ENCODE measurements around the gene CBR1. TPM values are rescaled to one million over a fixed set of nuclear protein-coding genes. Genes with fewer than 3 reads are reported as not detected.

Gene CBR1
- polyA plus RNA-seq, 1 donor from 2014 or later: 9.2 TPM

DNA sequence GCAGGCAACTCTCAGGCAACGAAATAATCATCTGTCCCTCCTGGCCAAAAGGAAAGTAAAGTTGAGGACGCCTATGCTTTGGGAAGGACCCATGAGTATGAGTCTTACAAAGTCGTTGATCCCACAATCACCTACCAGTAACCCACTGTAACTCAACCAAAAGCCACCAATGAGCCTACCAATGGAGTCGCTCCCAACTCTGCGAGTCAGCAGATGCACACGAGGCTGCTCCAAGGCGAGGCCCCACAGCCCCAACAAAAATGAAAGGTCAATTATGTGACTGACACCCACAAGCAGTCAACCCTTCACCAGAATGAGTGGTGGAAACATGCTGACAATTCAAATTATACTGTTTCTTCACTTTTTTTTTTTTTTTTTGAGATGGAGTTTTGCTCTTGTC is 21.5 kb upstream of the CBR1 start:
- H3K27me3 ChIP-seq (ENCODE audit: insufficient read depth, low read depth, low read length): no peaks in the 10 kb centered on the region
- H3K9ac ChIP-seq (ENCODE audit: low read length): no peak overlapping the region
- H4K20me1 ChIP-seq (ENCODE audit: insufficient read depth): no peaks in the 10 kb centered on the region
- TF ChIP-seq, protein P1, sequence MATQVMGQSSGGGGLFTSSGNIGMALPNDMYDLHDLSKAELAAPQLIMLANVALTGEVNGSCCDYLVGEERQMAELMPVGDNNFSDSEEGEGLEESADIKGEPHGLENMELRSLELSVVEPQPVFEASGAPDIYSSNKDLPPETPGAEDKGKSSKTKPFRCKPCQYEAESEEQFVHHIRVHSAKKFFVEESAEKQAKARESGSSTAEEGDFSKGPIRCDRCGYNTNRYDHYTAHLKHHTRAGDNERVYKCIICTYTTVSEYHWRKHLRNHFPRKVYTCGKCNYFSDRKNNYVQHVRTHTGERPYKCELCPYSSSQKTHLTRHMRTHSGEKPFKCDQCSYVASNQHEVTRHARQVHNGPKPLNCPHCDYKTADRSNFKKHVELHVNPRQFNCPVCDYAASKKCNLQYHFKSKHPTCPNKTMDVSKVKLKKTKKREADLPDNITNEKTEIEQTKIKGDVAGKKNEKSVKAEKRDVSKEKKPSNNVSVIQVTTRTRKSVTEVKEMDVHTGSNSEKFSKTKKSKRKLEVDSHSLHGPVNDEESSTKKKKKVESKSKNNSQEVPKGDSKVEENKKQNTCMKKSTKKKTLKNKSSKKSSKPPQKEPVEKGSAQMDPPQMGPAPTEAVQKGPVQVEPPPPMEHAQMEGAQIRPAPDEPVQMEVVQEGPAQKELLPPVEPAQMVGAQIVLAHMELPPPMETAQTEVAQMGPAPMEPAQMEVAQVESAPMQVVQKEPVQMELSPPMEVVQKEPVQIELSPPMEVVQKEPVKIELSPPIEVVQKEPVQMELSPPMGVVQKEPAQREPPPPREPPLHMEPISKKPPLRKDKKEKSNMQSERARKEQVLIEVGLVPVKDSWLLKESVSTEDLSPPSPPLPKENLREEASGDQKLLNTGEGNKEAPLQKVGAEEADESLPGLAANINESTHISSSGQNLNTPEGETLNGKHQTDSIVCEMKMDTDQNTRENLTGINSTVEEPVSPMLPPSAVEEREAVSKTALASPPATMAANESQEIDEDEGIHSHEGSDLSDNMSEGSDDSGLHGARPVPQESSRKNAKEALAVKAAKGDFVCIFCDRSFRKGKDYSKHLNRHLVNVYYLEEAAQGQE (IDR thresholded peaks at IDR 0.05; ENCODE audit: borderline replicate concordance): no peak
- TF ChIP-seq RAD21 (conservative IDR thresholded peaks at IDR 0.05): no peak
- no peak for TF ChIP-seq EZH2 (IDR thresholded peaks at IDR 0.05; ENCODE audit: borderline replicate concordance, insufficient read depth, low read length, poor library complexity, severe bottlenecking)
- TF ChIP-seq MXI1 (conservative IDR thresholded peaks at IDR 0.05; ENCODE audit: poor library complexity, severe bottlenecking): no peak
- no peak for TF ChIP-seq POLR2AphosphoS5 (IDR thresholded peaks at IDR 0.05)
- TF ChIP-seq CTCF (IDR thresholded peaks at IDR 0.05; ENCODE audit: poor library complexity, severe bottlenecking): no peak
- TF ChIP-seq SMC3 (conservative IDR thresholded peaks at IDR 0.05; ENCODE audit: poor library complexity): no peak
- no peak for TF ChIP-seq EP300 (conservative IDR thresholded peaks at IDR 0.05; ENCODE audit: poor library complexity, severe bottlenecking)
- no peak for TF ChIP-seq TAF1 (IDR thresholded peaks at IDR 0.05; ENCODE audit: low read depth)
- H3K27ac ChIP-seq (ENCODE audit: low read length): no peak overlapping the region
- H3K79me2 ChIP-seq (replicated peaks; ENCODE audit: insufficient read depth, low read length): no peaks in the 10 kb centered on the region
- no peaks in the 10 kb centered on the region for H3F3A ChIP-seq (ENCODE audit: insufficient read depth, low read length, poor library complexity, severe bottlenecking)
- H3K4me2 ChIP-seq (ENCODE audit: low read length): no peak overlapping the region
- H3K9me2 ChIP-seq (ENCODE audit: insufficient read depth, low read length): no peaks in the 10 kb centered on the region
- no peak overlapping the region for H3K4me3 ChIP-seq (ENCODE audit: low read length)
- no peak overlapping the region for H2AFZ ChIP-seq (ENCODE audit: low read depth, low read length)
- peaks cover 6% of the 10 kb centered on the region for H3K36me3 ChIP-seq (ENCODE audit: insufficient read depth, low read length)
- H3K9me3 ChIP-seq (ENCODE audit: low read length): no peaks in the 10 kb centered on the region

DNA sequence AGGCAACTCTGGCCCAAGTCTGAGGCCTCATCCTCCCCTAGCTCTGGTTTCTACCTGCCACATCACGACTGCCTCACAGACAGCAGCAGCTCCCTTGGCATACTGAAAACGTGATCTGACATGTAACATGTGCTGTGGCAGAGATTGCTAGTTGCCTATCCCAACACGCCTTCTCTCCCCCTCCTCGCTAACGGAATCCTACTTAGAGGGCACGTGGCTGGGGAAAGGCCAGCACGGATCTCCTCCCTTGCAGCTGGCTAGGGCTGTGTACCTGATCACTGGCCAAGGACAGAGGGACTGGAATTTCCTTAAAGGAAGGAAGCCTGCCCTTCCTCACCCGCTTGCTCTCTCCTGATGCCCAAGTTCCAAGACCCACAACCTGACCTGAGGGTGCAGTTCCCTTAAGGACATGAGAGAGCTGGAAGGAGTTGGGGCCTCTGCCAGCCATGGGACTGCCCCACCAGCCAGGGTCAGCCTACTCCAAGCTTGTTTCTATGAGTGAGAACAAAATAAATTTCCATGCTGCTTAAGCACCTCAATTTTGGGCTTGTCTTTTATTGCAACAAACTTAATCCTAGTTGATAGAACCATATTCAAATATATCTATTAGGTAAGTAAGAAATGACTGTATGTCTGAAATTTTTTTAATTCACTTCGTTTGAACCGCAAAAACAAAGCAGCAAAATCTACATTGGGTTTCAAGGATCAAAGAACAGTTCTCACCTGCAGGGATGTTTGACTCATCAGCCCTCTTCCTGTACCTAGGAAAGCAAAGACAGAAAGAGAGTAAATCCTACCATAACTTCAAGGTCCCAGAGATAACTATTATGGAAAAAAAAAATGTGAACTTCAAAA is 16.7 kb upstream of the CBR1 start:
- no peaks in the 10 kb centered on the region for H3F3A ChIP-seq (ENCODE audit: insufficient read depth, low read length, poor library complexity, severe bottlenecking)
- no peak overlapping the region for H3K4me2 ChIP-seq (ENCODE audit: low read length)
- no peak overlapping the region for H2AFZ ChIP-seq (ENCODE audit: low read depth, low read length)
- TF ChIP-seq SMC3 (conservative IDR thresholded peaks at IDR 0.05; ENCODE audit: poor library complexity) (no peak), TAF1 (IDR thresholded peaks at IDR 0.05; ENCODE audit: low read depth) (no peak), MXI1 (conservative IDR thresholded peaks at IDR 0.05; ENCODE audit: poor library complexity, severe bottlenecking) (no peak), EZH2 (IDR thresholded peaks at IDR 0.05; ENCODE audit: borderline replicate concordance, insufficient read depth, low read length, poor library complexity, severe bottlenecking) (no peak), CTCF (IDR thresholded peaks at IDR 0.05; ENCODE audit: poor library complexity, severe bottlenecking) (no peak), POLR2AphosphoS5 (IDR thresholded peaks at IDR 0.05) (no peak)
- TF ChIP-seq, protein P1 (IDR thresholded peaks at IDR 0.05; ENCODE audit: borderline replicate concordance): no peak
- H3K27me3 ChIP-seq (ENCODE audit: insufficient read depth, low read depth, low read length): no peaks in the 10 kb centered on the region
- H3K9ac ChIP-seq (ENCODE audit: low read length): no peak overlapping the region
- H3K79me2 ChIP-seq (replicated peaks; ENCODE audit: insufficient read depth, low read length): peaks cover 10% of the 10 kb centered on the region
- no peaks in the 10 kb centered on the region for H4K20me1 ChIP-seq (ENCODE audit: insufficient read depth)
- H3K36me3 ChIP-seq (ENCODE audit: insufficient read depth, low read length): peaks cover 5% of the 10 kb centered on the region
- no peak overlapping the region for H3K27ac ChIP-seq (ENCODE audit: low read length)
- no peaks in the 10 kb centered on the region for H3K9me2 ChIP-seq (ENCODE audit: insufficient read depth, low read length)
- H3K9me3 ChIP-seq (ENCODE audit: low read length): no peaks in the 10 kb centered on the region
- H3K4me3 ChIP-seq (ENCODE audit: low read length): no peak overlapping the region
